Measurements from ENCODE around the gene VCL. TPM values are rescaled to one million over a fixed set of nuclear protein-coding genes. Genes with fewer than 3 reads are reported as not detected.
A peak's percentile ranks its signal among the peaks of the same experiment; 100 is the strongest.

The VCL gene
- total RNA-seq, 2 experiments from 2014 or later: 27.8 to 29.2 TPM

DNA sequence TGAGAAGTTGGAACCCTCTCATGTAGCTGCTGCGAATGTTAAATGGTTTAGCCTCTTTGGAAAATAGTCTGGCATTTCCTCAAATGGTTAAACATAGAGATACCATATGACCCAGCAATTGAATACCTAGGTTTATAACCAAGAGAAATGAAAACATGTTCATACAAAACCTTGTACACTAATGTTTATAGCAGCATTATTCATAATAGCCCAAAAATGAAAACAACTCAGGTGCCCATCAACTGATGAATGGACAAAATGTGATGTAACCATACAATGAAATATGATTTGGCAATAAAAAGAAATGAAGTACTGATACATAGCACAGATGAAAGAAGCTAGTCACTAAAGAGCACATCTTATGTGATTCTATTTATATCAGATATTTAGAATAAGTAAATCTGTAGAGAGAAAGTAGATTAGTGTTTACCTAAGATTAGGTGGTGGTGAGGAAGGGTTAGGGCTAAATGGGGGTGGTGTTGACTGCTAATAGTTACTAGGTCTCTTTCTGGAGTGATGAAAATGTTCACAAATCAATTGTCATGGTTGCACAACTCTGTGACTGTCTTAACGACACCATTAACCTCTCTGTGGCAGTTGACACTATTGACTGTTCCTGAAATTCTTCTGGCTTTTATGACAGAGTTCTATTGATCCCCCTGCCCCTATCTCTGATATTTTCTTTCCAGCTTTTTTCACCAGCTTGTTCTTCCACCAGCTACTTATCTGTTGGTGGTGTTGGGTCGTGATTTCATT, 35.2 kb downstream of the VCL start:
- Mint-ChIP-seq H3K36me3 (peaks cover 3% of the 10 kb centered on the region), H3K27ac (peak overlapping the region; percentile 4), H3K27me3 (no peaks in the 10 kb centered on the region), H3K4me1 (ENCODE audit: low read depth) (peaks cover 45% of the 10 kb centered on the region), H3K9me3 (no peaks in the 10 kb centered on the region), H3K4me3 (no peak overlapping the region)
- DNase-seq: no peak
- ChIA-PET CTCF (interaction anchor here (2.5 kb wide), 1 partner anchor 147 kb away, joined by 8 read pairs; no protein-coding TSS in a partner anchor), POLR2A (no interaction called here)
- intact Hi-C loops (cut with micrococcal nuclease): no loop called here

DNA sequence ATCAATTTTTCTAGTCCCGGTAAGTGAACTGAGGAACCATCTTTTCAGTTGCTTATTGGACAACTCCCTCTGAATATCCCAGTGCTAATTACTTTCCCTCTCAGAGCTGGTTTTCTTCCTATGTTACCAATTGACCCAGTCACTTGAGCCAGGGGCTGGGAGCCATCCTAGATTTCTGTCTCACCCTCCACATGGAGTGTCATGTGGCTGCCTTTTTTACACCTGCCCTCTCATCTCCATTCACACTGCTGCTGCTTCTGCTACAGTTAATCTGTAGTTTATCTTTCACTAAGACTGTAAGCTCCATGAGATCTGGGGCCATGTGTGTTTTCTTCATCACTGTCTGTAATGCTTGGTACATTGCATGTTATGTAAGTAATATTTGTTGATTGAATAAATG, 35.8 kb downstream of the VCL start:
- ChIA-PET POLR2A (no interaction called here), CTCF (interaction anchor here (2.5 kb wide), 1 partner anchor 147 kb away, joined by 8 read pairs; no protein-coding TSS in a partner anchor)
- peaks cover 45% of the 10 kb centered on the region for H3K4me1 Mint-ChIP-seq (ENCODE audit: low read depth)
- H3K4me3 Mint-ChIP-seq: no peak overlapping the region
- no peaks in the 10 kb centered on the region for H3K9me3 Mint-ChIP-seq
- peaks cover 3% of the 10 kb centered on the region for H3K36me3 Mint-ChIP-seq
- H3K27ac Mint-ChIP-seq: peak overlapping the region; percentile 4
- intact Hi-C loops (cut with micrococcal nuclease): no loop called here
- DNase-seq: no peak
- H3K27me3 Mint-ChIP-seq: no peaks in the 10 kb centered on the region

DNA sequence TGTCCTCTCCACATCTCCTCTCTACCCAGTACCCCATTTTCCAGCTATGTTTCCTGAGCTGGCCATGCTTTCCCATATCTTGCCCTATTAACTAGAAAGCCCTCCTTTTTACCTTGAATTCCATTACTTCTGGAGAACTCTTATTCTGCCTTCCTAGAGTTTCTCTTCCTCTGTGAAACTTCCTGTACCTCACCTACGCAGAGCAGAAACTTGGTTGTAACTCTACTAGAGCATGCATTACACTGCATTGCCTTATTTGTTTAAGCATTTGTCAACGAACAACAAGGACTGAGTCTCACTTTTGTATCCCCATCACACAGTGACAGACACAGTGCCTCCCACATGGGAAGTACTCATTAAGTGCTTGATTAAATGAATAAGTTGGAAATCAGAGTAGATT, 36.4 kb downstream of the VCL start:
- Mint-ChIP-seq H3K4me3 (no peak overlapping the region), H3K4me1 (ENCODE audit: low read depth) (peaks cover 44% of the 10 kb centered on the region), H3K27ac (peak overlapping the region; percentile 35), H3K27me3 (no peaks in the 10 kb centered on the region), H3K9me3 (no peaks in the 10 kb centered on the region), H3K36me3 (peaks cover 3% of the 10 kb centered on the region)
- ChIA-PET CTCF (interaction anchor here (1.0 to 2.5 kb wide), 4 partner anchors 41 to 148 kb away, joined by 3 to 8 read pairs (median 5); no protein-coding TSS in a partner anchor), POLR2A (no interaction called here)
- no peak for DNase-seq
- intact Hi-C loops (cut with micrococcal nuclease): no loop called here

DNA sequence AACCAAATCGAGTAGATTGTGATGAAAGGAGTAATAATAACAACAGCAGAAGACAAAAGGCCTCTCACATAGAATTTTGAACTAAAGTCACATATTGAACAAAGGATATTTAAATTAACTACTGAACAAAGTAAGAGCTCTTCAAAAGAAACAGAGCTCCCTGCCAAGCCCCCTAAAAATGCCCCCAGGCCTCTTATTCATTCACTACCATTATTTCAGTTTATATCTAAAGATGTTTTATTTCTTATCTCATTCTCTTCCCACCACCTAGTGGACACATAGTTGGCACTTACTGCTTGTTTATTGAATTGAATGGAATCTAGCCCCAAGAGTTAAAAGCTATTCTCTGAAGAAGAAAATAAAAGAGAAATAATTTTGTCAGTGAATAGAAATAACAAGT, 37.4 kb downstream of the VCL start:
- H3K27ac Mint-ChIP-seq: no peak overlapping the region
- intact Hi-C loops (cut with micrococcal nuclease): no loop called here
- no peaks in the 10 kb centered on the region for H3K27me3 Mint-ChIP-seq
- ChIA-PET POLR2A (no interaction called here), CTCF (interaction anchor here (0.8 to 2.5 kb wide), 5 partner anchors 40 to 149 kb away, joined by 3 to 8 read pairs (median 4); no protein-coding TSS in a partner anchor)
- no peak overlapping the region for H3K4me3 Mint-ChIP-seq
- no peak for DNase-seq
- peaks cover 3% of the 10 kb centered on the region for H3K36me3 Mint-ChIP-seq
- peaks cover 43% of the 10 kb centered on the region for H3K4me1 Mint-ChIP-seq (ENCODE audit: low read depth)
- no peaks in the 10 kb centered on the region for H3K9me3 Mint-ChIP-seq

DNA sequence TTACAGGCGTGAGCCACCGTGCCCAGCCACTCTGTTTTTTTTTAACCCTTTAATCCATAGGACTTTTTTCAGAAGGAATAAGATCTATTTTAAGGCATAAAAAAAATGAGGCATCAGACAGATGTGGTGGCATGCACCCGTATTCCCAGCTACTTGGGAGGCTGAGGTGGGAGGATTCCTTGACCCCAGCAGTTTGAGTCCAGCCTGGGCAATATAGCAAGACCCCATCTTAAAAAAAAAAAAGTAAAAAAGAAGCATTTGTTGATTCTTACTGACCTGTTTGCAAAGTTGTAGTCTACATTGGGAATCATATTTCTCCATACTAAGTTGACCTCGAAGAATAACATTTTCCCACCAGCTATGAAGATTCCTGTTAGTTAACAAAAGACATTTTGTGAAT, 38.6 kb downstream of the VCL start:
- no peak for DNase-seq
- no peak overlapping the region for H3K27ac Mint-ChIP-seq
- H3K36me3 Mint-ChIP-seq: peaks cover 3% of the 10 kb centered on the region
- ChIA-PET CTCF (no interaction called here), POLR2A (no interaction called here)
- H3K4me3 Mint-ChIP-seq: no peak overlapping the region
- peaks cover 35% of the 10 kb centered on the region for H3K4me1 Mint-ChIP-seq (ENCODE audit: low read depth)
- intact Hi-C loops (cut with micrococcal nuclease): no loop called here
- no peaks in the 10 kb centered on the region for H3K27me3 Mint-ChIP-seq
- H3K9me3 Mint-ChIP-seq: no peaks in the 10 kb centered on the region

DNA sequence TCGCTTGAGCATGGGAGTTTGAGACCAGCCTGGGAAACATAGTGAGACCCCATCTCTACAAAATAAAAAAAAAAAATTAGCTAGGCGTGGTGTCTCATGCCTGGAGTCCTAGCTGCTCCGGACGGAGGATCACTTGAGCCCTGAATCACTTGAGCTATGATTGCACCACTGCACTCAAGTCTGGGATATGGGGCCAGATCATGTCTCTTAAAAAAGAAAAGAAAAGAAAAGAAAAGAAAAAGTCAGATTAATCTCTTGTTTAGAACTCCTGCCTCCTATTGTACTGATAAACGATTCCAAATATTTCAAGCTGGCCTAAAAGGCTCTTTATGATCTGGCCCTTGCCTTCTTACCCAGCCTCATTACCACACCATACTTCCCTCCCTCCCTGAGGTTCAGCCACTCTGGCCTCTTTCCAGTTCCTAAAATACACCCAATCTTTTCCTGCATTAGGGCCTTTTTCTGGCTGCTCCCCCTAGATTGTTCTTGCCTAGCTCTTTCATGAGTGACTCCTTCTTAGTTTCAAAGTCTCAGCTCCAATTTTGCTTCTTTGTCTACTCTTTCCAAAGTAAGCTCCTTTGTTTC, 41.7 kb downstream of the VCL start:
- H3K4me1 Mint-ChIP-seq (ENCODE audit: low read depth): peaks cover 17% of the 10 kb centered on the region
- ChIA-PET POLR2A (interaction anchor here (0.8 kb wide), 1 partner anchor 12 kb away, joined by 3 read pairs; no protein-coding TSS in a partner anchor), CTCF (interaction anchor here (1.1 to 1.4 kb wide), 2 partner anchors 23 to 41 kb away, joined by 3 to 7 read pairs; no protein-coding TSS in a partner anchor)
- H3K27me3 Mint-ChIP-seq: no peaks in the 10 kb centered on the region
- intact Hi-C loops (cut with micrococcal nuclease): no loop called here
- DNase-seq: no peak
- no peak overlapping the region for H3K27ac Mint-ChIP-seq
- peaks cover 4% of the 10 kb centered on the region for H3K36me3 Mint-ChIP-seq
- H3K9me3 Mint-ChIP-seq: no peaks in the 10 kb centered on the region
- H3K4me3 Mint-ChIP-seq: no peak overlapping the region

DNA sequence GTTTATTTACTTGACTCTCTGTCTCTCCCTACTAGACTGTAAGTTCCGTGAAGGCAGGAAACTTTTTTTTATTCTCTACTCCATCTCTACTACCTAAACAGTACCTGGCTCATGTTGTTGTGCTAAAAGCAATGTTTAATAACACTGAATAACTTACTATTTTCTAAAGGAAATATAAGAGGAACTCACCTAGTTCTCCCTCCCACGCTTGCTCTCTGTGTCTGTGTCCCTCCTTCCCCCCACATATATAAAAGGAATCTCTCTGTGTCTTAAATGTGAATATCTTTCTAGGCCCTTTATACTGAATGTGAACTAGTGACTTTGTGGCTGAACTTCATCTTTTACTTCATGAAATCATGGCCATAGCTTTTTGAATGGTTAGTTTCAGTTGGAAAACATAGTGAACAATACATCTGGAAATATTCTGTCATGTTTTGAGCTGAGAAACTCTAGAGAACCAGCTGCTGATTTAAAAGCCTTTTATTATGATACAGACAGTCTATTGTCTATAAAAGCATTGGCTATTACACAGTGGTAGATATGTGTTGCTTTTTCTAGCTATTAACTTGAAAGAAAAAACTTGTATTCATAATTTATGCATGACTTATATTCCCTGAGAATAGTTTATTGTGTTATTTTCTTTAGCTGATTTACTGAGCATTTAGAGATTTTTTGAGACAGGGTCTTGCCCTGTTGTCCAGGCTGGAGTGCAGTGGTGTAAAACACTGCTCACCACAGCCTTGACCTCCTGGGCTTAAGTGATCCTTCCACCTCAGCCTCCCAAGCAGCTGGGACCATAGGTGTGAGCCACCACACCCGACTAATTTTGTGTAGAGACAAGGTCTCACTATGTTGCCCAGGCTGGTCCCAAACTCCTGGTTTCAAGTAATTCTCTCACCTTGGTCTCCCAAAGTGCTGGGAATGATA, 42.5 kb downstream of the VCL start:
- ChIA-PET CTCF (interaction anchor here (0.7 to 1.4 kb wide), 4 partner anchors 22 to 154 kb away, joined by 3 to 7 read pairs (median 3); no protein-coding TSS in a partner anchor), POLR2A (interaction anchor here (0.8 kb wide), 1 partner anchor 11 kb away, joined by 3 read pairs; no protein-coding TSS in a partner anchor)
- Mint-ChIP-seq H3K4me3 (no peak overlapping the region), H3K27me3 (no peaks in the 10 kb centered on the region), H3K9me3 (no peaks in the 10 kb centered on the region), H3K27ac (no peak overlapping the region), H3K4me1 (ENCODE audit: low read depth) (peaks cover 9% of the 10 kb centered on the region), H3K36me3 (peaks cover 4% of the 10 kb centered on the region)
- no peak for DNase-seq
- intact Hi-C loops (cut with micrococcal nuclease): no loop called here

DNA sequence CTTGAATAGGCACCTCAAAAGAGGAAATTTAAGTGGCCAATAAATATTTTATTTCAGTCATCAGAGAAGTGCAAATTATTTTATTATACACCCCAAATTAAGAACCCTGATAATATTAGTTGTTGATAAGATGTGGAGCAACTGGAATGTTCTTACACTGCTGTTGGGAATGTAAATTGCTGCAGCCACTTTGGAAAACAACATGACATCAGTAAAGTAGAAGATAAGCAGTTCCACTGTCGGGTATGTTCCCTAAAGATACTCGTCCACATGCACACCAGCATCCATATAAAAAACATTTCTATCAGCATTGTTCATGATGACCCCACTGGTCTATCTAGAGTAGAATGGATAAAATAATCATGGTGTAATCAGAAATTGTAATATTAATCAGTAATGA, 46.5 kb downstream of the VCL start:
- H3K27ac Mint-ChIP-seq: no peak overlapping the region
- POLR2A ChIA-PET: interaction anchor here (1.2 kb wide), 1 partner anchor 23 kb away, joined by 3 read pairs; no protein-coding TSS in a partner anchor

DNA sequence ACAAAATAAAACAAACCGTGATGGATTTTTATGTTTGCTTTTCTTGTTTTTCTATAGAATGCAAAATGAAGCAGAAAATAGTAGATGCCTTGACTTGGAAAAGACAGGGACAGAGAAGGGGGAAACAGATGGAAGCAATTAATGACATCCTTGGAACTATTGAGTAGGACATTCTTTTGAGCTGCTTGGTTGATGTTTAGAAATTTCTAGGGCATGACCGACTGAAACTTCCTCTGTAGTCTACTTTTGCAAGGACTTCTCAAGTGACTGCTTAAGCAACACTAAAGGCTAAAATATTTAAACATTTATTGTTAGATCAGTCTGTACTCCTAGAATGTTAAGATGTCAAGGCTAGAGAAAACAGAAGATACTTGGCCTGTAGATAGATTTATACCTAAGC, 49.4 kb downstream of the VCL start:
- H3K4me3 Mint-ChIP-seq: no peak overlapping the region
- CTCF ChIA-PET: interaction anchor here (0.6 to 1.4 kb wide), 2 partner anchors 9 to 1102 kb away, joined by 3 read pairs; no protein-coding TSS in a partner anchor
- DNase-seq: no peak
- H3K36me3 Mint-ChIP-seq: peaks cover 1% of the 10 kb centered on the region
- H3K9me3 Mint-ChIP-seq: no peaks in the 10 kb centered on the region
- H3K27ac Mint-ChIP-seq: no peak overlapping the region
- H3K4me1 Mint-ChIP-seq (ENCODE audit: low read depth): peaks cover 3% of the 10 kb centered on the region
- POLR2A ChIA-PET: interaction anchor here (0.5 kb wide), 1 partner anchor 1139 kb away, joined by 3 read pairs; no protein-coding TSS in a partner anchor
- intact Hi-C loops (cut with micrococcal nuclease): no loop called here
- H3K27me3 Mint-ChIP-seq: no peaks in the 10 kb centered on the region

More for the DNA sequence above, 46.5 kb downstream of the VCL start:
- H3K9me3 Mint-ChIP-seq: no peaks in the 10 kb centered on the region
- CTCF ChIA-PET: interaction anchor here (0.6 to 0.7 kb wide), 3 partner anchors 36 to 164 kb away, joined by 3 read pairs; no protein-coding TSS in a partner anchor
- H3K36me3 Mint-ChIP-seq: peaks cover 1% of the 10 kb centered on the region
- peaks cover 8% of the 10 kb centered on the region for H3K4me1 Mint-ChIP-seq (ENCODE audit: low read depth)
- DNase-seq: no peak
- no peak overlapping the region for H3K4me3 Mint-ChIP-seq
- no peaks in the 10 kb centered on the region for H3K27me3 Mint-ChIP-seq
- intact Hi-C loops (cut with micrococcal nuclease): no loop called here

DNA sequence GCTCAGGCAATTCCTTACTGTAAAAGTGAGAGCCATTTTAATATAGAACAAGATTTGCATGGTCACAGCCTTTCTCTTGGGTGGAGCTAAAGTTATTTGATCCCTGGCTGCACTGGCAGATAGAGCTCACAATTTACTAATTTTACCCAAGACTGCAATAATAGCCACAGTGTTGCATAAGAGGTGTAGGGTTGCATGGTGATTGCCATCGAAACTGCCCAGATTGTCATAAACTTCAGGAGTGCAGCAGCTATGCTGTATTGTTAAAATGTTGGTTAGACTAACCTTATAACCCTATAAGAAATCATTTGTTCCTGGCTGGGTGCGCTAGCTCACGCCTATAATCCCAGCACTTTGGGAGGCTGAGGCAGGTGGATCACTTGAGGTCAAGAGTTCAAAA, 50.0 kb downstream of the VCL start:
- Mint-ChIP-seq H3K27me3 (no peaks in the 10 kb centered on the region), H3K4me3 (no peak overlapping the region), H3K4me1 (ENCODE audit: low read depth) (peaks cover 3% of the 10 kb centered on the region), H3K9me3 (no peaks in the 10 kb centered on the region), H3K36me3 (peaks cover 1% of the 10 kb centered on the region), H3K27ac (no peak overlapping the region)
- ChIA-PET POLR2A (interaction anchor here (0.5 kb wide), 1 partner anchor 1139 kb away, joined by 3 read pairs; no protein-coding TSS in a partner anchor), CTCF (interaction anchor here (0.6 to 1.4 kb wide), 2 partner anchors 10 to 1101 kb away, joined by 3 read pairs; no protein-coding TSS in a partner anchor)
- DNase-seq: no peak
- intact Hi-C loops (cut with micrococcal nuclease): no loop called here

DNA sequence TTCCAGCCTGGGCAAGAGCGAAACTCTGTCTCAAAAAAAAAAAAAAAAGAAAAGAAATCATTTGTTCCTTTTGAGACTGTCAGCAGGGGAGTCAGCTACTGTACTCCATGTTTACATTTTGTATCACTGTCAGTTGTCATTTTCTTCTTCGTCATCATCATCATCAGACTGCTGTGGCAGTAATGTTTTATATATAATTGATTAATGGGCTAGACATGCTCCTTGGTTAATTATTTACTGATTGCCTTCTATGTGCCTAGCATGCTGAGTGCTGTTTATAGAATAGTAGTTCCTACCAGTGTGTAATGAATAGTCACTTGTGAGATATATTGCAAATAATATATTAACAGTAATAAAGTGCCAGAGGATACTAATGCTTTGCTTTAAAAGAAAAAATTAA, 50.5 kb downstream of the VCL start:
- no peak overlapping the region for H3K27ac Mint-ChIP-seq
- intact Hi-C loops (cut with micrococcal nuclease): no loop called here
- POLR2A ChIA-PET: no interaction called here

More for the DNA sequence above, 50.5 kb downstream of the VCL start:
- no peaks in the 10 kb centered on the region for H3K9me3 Mint-ChIP-seq
- no peak overlapping the region for H3K4me3 Mint-ChIP-seq
- H3K27me3 Mint-ChIP-seq: no peaks in the 10 kb centered on the region
- CTCF ChIA-PET: interaction anchor here (1.4 kb wide), 1 partner anchor 10 kb away, joined by 3 read pairs; no protein-coding TSS in a partner anchor
- peaks cover 1% of the 10 kb centered on the region for H3K36me3 Mint-ChIP-seq
- H3K4me1 Mint-ChIP-seq (ENCODE audit: low read depth): peaks cover 8% of the 10 kb centered on the region
- DNase-seq: no peak
